HepG2 (cell line): ENCODE results near the gene MCRIP2. TPM values are rescaled to one million over a fixed set of nuclear protein-coding genes. Genes with fewer than 3 reads are reported as not detected.

Experiments
- ASH2L ChIP-seq: fragments of 300-600, 200-600 bp; sonication (generic); IDR thresholded peaks from 2 replicates; pipeline ENCODE4 v1.7.0; 2017; ENCODE audit warnings: low read depth, mild to moderate bottlenecking, moderate library complexity, mixed read lengths, low read length; ENCODE audit not compliant: insufficient read length
- CBX2 ChIP-seq, 2 experiments: fragments of 200-600 bp in 1 of 2; sonication (generic); formaldehyde crosslinking in 1 of 2; IDR thresholded peaks; 2 replicates each; pipeline versions ENCODE4 v1.7.0 to v1.8.1; 2018 to 2022; ENCODE audit warnings: low read depth in 2 of 2, low read length in 1 of 2, mild to moderate bottlenecking in 1 of 2, missing genetic modification reagents in 1 of 2
- EED ChIP-seq: sonication (generic); formaldehyde crosslinking; IDR thresholded peaks from 2 replicates; pipeline ENCODE4 v1.5.0; 2020; ENCODE audit warnings: mild to moderate bottlenecking, missing genetic modification reagents
- FOXO1 ChIP-seq: sonication (generic); formaldehyde crosslinking; IDR thresholded peaks from 2 replicates; pipeline ENCODE4 v1.4.0; 2020; ENCODE audit warnings: missing genetic modification reagents
- GABPA ChIP-seq, 2 experiments: IDR thresholded peaks; 2 replicates each; pipeline ENCODE4 v1.6.1; 2011 to 2016; ENCODE audit warnings: low read depth in 2 of 2, low read length in 1 of 2, missing biosample characterization in 1 of 2, missing genetic modification characterization in 1 of 2
- HNF1B ChIP-seq: sonication (generic); formaldehyde crosslinking; IDR thresholded peaks from 2 replicates; pipeline ENCODE4 v1.5.1; 2020; ENCODE audit warnings: mild to moderate bottlenecking, moderate library complexity, missing genetic modification reagents
- KLF15 ChIP-seq: sonication (generic); formaldehyde crosslinking; IDR thresholded peaks from 2 replicates; pipeline ENCODE4 v1.8.1; 2023; ENCODE audit warnings: borderline replicate concordance, mild to moderate bottlenecking, inconsistent platforms, missing genetic modification reagents, mixed read lengths
- KLF16 ChIP-seq, 2 experiments: sonication (generic) in 1 of 2; formaldehyde crosslinking in 1 of 2; IDR thresholded peaks; 2 replicates each; pipeline versions ENCODE4 v1.6.1 to v1.8.0; 2016 to 2023; ENCODE audit warnings: missing genetic modification reagents in 2 of 2, missing compliant biosample characterization in 1 of 2
- NFKBIZ ChIP-seq: IDR thresholded peaks from 2 replicates; pipeline ENCODE4 v1.6.1; 2018; ENCODE audit warnings: missing genetic modification reagents, missing compliant biosample characterization
- THAP8 ChIP-seq: sonication (generic); formaldehyde crosslinking; IDR thresholded peaks from 2 replicates; pipeline ENCODE4 v1.5.1; 2020; ENCODE audit warnings: missing genetic modification reagents, mild to moderate bottlenecking, borderline replicate concordance
- TIGD3 ChIP-seq: sonication (generic); formaldehyde crosslinking; IDR thresholded peaks from 2 replicates; pipeline ENCODE4 v1.5.1; 2020; ENCODE audit warnings: mild to moderate bottlenecking, missing genetic modification reagents, borderline replicate concordance
- TP53 ChIP-seq: sonication (generic); formaldehyde crosslinking; conservative IDR thresholded peaks from 2 replicates; pipeline ENCODE4 v1.4.0; 2020; ENCODE audit warnings: missing genetic modification reagents
- ZBTB20 ChIP-seq: sonication (generic); formaldehyde crosslinking; IDR thresholded peaks from 2 replicates; pipeline ENCODE4 v1.8.1; 2023; ENCODE audit warnings: missing genetic modification reagents, low read depth, mild to moderate bottlenecking, borderline replicate concordance
- ZBTB25 ChIP-seq: IDR thresholded peaks from 2 replicates; pipeline ENCODE4 v1.6.1; 2018; ENCODE audit warnings: missing genetic modification reagents
- ZNF281 ChIP-seq: sonication (generic); formaldehyde crosslinking; IDR thresholded peaks from 2 replicates; pipeline ENCODE4 v1.4.0; 2020; ENCODE audit warnings: missing genetic modification reagents, borderline replicate concordance
- ZNF282 ChIP-seq: fragments of 450-650 bp; IDR thresholded peaks from 2 replicates; pipeline ENCODE4 v1.6.1; 2018; ENCODE audit not compliant: partially characterized antibody
- ZNF329 ChIP-seq: sonication (generic); formaldehyde crosslinking; IDR thresholded peaks from 2 replicates; pipeline ENCODE4 v1.9.0; 2021; ENCODE audit warnings: low read depth, mild to moderate bottlenecking, missing genetic modification reagents
- ZNF567 ChIP-seq: sonication (generic); formaldehyde crosslinking; IDR thresholded peaks from 2 replicates; pipeline ENCODE4 v1.8.1; 2023; ENCODE audit warnings: mild to moderate bottlenecking, missing genetic modification reagents, borderline replicate concordance
- ZNF749 ChIP-seq: sonication (generic); formaldehyde crosslinking; IDR thresholded peaks from 2 replicates; pipeline ENCODE4 v1.8.0; 2022; ENCODE audit warnings: mild to moderate bottlenecking, missing genetic modification reagents, moderate library complexity, borderline replicate concordance
- ZNF776 ChIP-seq: sonication (generic); formaldehyde crosslinking; IDR thresholded peaks from 2 replicates; pipeline ENCODE4 v1.4.0; 2020; ENCODE audit warnings: mild to moderate bottlenecking, missing genetic modification reagents
- ZNF83 ChIP-seq: sonication (generic); formaldehyde crosslinking; IDR thresholded peaks from 2 replicates; pipeline ENCODE4 v1.4.0; 2020; ENCODE audit warnings: missing genetic modification reagents, mild to moderate bottlenecking, borderline replicate concordance
- polyA plus RNA-seq, 8 experiments: library from polyadenylated mRNA; depleted of rRNA in 3 of 8; stranded (reverse) in 7 of 8; unstranded in 1 of 8; fragments of >200 nt; fragmentation: Illumina TruSeq in 4 of 8; extraction: Trizol in 4 of 8; gene quantifications; 2 replicates each; pipeline versions ENCODE4 v1.2.1 to v1.2.3, GENCODE V29; 2011 to 2016; ENCODE audit warnings: low read depth in 4 of 8, missing spikeins in 1 of 8, mixed read lengths in 1 of 8; ENCODE audit not compliant: insufficient read depth in 1 of 8
- total RNA-seq, 5 experiments: library from RNA; depleted of rRNA; stranded (reverse); fragments of >200 nt; fragmentation: Illumina TruSeq; extraction: Trizol; gene quantifications; 2 replicates each; pipeline ENCODE4 v1.2.3, GENCODE V29; 2016; ENCODE audit warnings: low read depth in 1 of 5

MCRIP2 gene
- total and polyA plus RNA-seq, 2 of the 13 experiments (the other 11 are each of a cell fraction or from before 2014, with no cell fraction given), result 39.6 to 76.7 TPM

GRCh38 chr16:668519-669171, 27.0 kb downstream of the MCRIP2 start (continued):
- TF ChIP-seq ZNF329 (CRISPR knock-in tag) (no peak), ZNF776 (CRISPR knock-in tag) (no peak), HNF1B (CRISPR knock-in tag) (0 out of 2 replicates have a peak, but pooled peaks have one; percentile 22), TP53 (CRISPR knock-in tag) (no peak), NFKBIZ (CRISPR knock-in tag) (no peak), ZNF282 (no peak), KLF15 (CRISPR knock-in tag) (no peak), THAP8 (CRISPR knock-in tag) (no peak), ZNF281 (CRISPR knock-in tag) (no peak), ASH2L (peak; percentile 4), TIGD3 (CRISPR knock-in tag) (no peak), ZNF83 (CRISPR knock-in tag) (no peak), EED (CRISPR knock-in tag) (no peak), CBX2 (IDR thresholded peaks at IDR 0.05; ENCODE audit: low read depth, low read length) (no peak), CBX2 (CRISPR knock-in tag; IDR thresholded peaks at IDR 0.05; ENCODE audit: low read depth) (no peak), KLF16 (CRISPR knock-in tag; IDR thresholded peaks at IDR 0.05) (no peak), ZNF749 (CRISPR knock-in tag) (0 out of 2 replicates have a peak, but pooled peaks have one; percentile 31), ZBTB20 (CRISPR knock-in tag) (no peak), FOXO1 (CRISPR knock-in tag) (no peak), ZBTB25 (CRISPR knock-in tag) (no peak), GABPA (IDR thresholded peaks at IDR 0.05; ENCODE audit: low read depth, low read length) (no peak), GABPA (CRISPR knock-in tag; IDR thresholded peaks at IDR 0.05; ENCODE audit: low read depth) (0 out of 2 replicates have a peak, but pooled peaks have one; percentile 14), ZNF567 (CRISPR knock-in tag) (no peak)
